Epithelial cell of esophagus (primary cell): Measurements from ENCODE around the gene TGFBR2.

Experiments used
- DNase-seq: peaks from one replicate; pipeline ENCODE4 v3.0.0; 2010; ENCODE audit warnings: low read depth
- H3K4me3 ChIP-seq: 2 replicates; pipeline ENCODE4 v1.5.1; 2011; ENCODE audit warnings: mild to moderate bottlenecking, low read length, control low read depth
- TF ChIP-seq, protein P1 (sequence below): IDR thresholded peaks from 2 replicates; pipeline ENCODE4 v1.5.1; 2011; ENCODE audit warnings: low read depth, mild to moderate bottlenecking, low read length, control low read depth, inconsistent platforms; ENCODE audit not compliant: insufficient read depth; ENCODE audit errors: missing control alignments

Gene TGFBR2

DNA sequence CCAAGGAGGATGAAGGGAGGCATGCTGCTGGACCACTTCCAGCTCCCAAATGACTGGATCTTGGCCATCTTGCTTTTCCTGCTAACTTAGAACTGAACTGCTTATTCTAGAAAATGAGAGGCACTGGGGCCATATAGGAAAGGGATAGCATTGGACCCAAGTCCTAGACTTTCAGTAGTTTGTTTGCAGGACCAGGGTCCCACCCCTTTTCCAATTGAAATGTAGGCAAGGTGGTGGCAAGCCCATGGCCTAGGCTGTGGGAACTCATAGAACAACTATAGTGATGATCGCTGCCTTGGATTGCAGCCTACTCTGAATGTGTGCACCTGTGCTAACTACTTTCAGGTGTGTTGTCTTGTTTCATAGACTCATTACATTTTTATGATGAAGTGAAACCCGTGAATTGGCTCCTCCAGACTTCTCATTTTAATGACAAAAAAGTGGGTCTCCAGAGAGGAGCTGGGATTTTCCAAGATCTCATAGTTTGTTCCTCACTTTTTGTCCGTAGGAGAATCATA lies 50.3 kb downstream of the TGFBR2 start:
- H3K4me3 ChIP-seq: no peak overlapping the region
- no peak for DNase-seq
- TF ChIP-seq, protein P1, sequence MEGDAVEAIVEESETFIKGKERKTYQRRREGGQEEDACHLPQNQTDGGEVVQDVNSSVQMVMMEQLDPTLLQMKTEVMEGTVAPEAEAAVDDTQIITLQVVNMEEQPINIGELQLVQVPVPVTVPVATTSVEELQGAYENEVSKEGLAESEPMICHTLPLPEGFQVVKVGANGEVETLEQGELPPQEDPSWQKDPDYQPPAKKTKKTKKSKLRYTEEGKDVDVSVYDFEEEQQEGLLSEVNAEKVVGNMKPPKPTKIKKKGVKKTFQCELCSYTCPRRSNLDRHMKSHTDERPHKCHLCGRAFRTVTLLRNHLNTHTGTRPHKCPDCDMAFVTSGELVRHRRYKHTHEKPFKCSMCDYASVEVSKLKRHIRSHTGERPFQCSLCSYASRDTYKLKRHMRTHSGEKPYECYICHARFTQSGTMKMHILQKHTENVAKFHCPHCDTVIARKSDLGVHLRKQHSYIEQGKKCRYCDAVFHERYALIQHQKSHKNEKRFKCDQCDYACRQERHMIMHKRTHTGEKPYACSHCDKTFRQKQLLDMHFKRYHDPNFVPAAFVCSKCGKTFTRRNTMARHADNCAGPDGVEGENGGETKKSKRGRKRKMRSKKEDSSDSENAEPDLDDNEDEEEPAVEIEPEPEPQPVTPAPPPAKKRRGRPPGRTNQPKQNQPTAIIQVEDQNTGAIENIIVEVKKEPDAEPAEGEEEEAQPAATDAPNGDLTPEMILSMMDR: no peak

DNA sequence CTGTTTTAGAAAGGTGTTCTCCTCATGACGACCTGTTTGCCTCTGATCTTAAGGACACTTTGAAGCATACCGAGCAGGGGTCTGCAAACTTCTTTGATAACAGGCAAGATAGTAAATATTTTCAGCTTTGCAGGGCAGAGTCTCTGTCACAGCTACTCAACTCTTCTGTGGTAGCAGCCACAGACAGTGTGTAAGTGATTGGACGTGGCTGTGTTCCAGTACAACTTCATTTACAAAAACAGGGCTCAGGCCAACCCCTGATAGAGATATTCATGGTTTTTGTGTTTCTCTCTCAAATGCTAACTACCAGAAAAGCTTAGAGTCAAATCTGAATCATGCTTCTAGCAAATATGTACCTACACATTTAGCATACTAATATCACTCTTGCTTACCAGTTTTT lies 51.5 kb downstream of the TGFBR2 start:
- TF ChIP-seq, protein P1: no peak
- DNase-seq: no peak
- no peak overlapping the region for H3K4me3 ChIP-seq

DNA sequence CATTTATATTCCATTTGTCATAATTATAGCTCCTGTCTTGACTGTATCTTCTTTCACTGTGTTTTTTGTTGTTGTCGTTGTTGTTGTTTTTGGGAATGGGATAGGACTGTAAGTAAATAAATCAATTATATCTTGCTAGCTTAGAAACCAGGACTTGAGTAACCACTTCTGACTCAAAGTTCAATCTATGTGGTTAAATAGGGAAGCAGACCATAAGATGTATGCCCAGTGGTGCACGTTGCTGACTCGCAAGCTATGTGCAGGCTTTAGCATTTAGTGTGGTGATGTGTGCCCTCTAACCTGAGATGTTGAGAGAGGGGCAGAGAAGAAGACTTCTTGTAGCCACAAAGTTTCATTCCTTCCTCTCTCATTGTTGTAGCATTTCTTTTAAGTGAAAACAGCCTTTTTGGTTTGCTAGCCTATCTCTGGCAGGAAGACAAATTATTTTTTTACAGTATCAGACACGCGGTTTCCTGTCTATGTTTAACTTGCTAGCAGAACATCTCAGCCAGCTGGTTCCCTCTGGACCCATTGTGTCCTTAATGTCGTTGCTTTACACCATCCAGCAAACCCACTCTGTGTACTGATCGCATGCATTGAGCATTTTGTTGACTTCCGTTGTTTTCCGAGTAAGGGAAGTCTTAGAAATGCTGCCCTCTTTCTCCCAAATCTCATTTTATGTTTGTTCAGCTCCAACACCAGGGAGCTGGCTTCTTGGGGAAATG lies 52.1 kb downstream of the TGFBR2 start:
- TF ChIP-seq, protein P1: no peak
- peak; percentile 64 for DNase-seq
- H3K4me3 ChIP-seq: no peak overlapping the region

DNA sequence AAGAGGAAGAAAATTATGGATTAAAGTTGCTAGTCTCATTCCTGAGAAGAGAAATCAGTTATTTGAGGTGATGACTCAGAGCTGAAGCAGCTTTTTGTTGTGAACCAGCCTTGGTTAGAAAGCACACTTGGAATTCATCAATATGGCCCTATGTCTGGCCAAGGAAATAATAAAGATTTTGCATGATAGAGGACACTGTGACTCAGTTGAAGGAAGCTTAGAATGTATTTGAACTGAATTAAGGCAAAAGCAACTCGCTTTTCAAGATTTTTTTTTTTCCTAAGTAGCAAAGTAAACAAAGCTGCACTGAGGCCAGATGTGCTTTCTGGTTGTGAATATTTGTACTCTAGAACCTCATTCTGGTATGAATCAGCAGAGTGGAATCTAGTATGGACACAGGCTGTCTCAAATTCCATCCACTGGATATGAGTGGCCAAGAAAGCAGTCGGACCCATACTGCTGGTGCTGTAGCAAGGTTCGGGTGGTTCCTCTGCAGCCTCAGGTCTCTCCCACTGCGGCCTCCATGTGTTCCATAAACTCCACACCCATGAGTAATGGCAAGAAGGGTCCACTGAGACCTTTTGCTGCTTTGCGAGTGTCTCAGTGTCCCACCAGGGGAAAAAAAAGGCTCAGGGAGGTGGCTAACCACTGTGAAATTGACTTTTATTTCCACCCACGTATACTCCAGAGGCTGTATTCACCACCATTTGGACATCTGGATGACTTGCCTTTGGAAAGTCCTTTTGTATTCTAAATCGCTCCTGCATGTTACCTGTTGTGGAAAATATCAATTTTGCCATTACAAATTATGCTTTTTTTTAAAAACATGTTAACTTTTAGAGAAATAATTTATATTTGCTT lies 53.1 kb downstream of the TGFBR2 start:
- no peak overlapping the region for H3K4me3 ChIP-seq
- peak; percentile 79 for DNase-seq

DNA sequence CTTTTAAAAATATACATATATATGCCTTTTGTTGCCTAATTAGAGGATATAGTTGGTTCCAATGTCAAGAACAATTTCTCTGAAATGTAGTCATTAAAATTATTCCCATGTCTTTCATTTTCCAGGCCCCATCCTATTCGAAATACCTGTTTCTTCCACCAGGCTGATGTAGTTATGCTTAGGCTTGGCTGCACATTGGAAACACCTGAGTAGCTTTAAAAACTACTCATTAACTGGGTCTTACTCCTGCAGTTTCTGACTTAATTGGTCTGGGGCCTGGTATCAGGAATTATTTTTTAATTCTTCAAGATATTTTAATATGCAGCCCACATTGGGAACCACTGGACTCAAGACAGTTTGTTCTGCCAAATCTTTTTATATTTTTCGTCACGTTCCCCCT lies 53.7 kb downstream of the TGFBR2 start:
- no peak overlapping the region for H3K4me3 ChIP-seq
- DNase-seq: no peak
- TF ChIP-seq, protein P1: no peak

More for the DNA sequence above, 53.1 kb downstream of the TGFBR2 start:
- TF ChIP-seq, protein P1: no peak

GRCh38 chr3:30660656-30661055 lies 54.3 kb downstream of the TGFBR2 start:
- H3K4me3 ChIP-seq: no peak overlapping the region
- no peak for DNase-seq
- TF ChIP-seq, protein P1: no peak
